ENCODE data around the gene EXD1.
"Not testable (repeated sequence)": the region's sequence is repeated elsewhere in the genome, so short reads cannot be mapped to it uniquely, and the experiment has no call there.

DNA sequence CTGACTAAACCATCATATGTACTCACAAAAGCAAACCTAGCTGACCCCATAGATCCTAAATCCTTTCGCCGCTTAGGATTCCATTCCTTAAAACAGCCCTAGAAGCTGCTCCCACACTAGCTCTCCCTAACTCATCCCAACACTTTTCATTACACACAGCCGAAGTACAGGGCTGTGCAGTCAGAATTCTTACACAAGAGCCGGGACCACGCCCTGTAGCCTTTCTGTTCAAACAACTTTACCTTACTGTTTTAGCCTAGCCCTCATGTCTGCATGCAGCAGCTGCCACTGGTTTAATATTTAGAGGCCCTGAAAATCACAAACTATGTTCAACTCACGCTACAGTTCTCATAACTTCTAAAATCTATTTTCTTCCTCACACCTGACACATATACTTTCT is 95.0 kb downstream of the EXD1 start:
- TF ChIP-seq, protein P1, sequence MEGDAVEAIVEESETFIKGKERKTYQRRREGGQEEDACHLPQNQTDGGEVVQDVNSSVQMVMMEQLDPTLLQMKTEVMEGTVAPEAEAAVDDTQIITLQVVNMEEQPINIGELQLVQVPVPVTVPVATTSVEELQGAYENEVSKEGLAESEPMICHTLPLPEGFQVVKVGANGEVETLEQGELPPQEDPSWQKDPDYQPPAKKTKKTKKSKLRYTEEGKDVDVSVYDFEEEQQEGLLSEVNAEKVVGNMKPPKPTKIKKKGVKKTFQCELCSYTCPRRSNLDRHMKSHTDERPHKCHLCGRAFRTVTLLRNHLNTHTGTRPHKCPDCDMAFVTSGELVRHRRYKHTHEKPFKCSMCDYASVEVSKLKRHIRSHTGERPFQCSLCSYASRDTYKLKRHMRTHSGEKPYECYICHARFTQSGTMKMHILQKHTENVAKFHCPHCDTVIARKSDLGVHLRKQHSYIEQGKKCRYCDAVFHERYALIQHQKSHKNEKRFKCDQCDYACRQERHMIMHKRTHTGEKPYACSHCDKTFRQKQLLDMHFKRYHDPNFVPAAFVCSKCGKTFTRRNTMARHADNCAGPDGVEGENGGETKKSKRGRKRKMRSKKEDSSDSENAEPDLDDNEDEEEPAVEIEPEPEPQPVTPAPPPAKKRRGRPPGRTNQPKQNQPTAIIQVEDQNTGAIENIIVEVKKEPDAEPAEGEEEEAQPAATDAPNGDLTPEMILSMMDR (IDR thresholded peaks at IDR 0.05 in 4 of 5, conservative IDR thresholded peaks at IDR 0.05 in 1 of 5), result not testable (repeated sequence)
- TF ChIP-seq POLR2A (IDR thresholded peaks at IDR 0.05), result not testable (repeated sequence)
